NCI-H128 (cell line): ENCODE results near the gene C3orf18.
A peak's percentile ranks its signal among the peaks of the same experiment; 100 is the strongest.

Experiments used
- DNase-seq: peaks from one replicate; lab custom pipeline; 2025; ENCODE audit not compliant: unreplicated experiment; lab: John Stamatoyannopoulos, UW

Gene C3orf18

GRCh38 chr3:50580683-50581458 lies 13.3 kb upstream of the C3orf18 start:
- DNase-seq = no peak

GRCh38 chr3:50577348-50577747 lies 9.8 kb upstream of the C3orf18 start:
- no peak for DNase-seq

GRCh38 chr3:50575372-50575771 lies 7.8 kb upstream of the C3orf18 start:
- no peak for DNase-seq

GRCh38 chr3:50574444-50574831 lies 6.9 kb upstream of the C3orf18 start:
- no peak for DNase-seq

- no peak for DNase-seq
Observed at GRCh38 chr3:50573566-50574443, 6.3 kb upstream of the C3orf18 start.

- DNase-seq = no peak
Observed at GRCh38 chr3:50572801-50573371, 5.3 kb upstream of the C3orf18 start.

GRCh38 chr3:50572158-50572557 lies 4.6 kb upstream of the C3orf18 start:
- no peak for DNase-seq

- DNase-seq = no peak
Observed at GRCh38 chr3:50571486-50571885, 3.9 kb upstream of the C3orf18 start.

GRCh38 chr3:50570508-50571279 lies 3.1 kb upstream of the C3orf18 start:
- DNase-seq = no peak

GRCh38 chr3:50568947-50569749 lies 1.6 kb upstream of the C3orf18 start, which contains the start of gene HEMK1:
TSS of gene HEMK1 (plus strand) at chr3:50569522. CDS start at chr3:50571105, 1,583 bp downstream.
- peak; percentile 85 for DNase-seq

- DNase-seq = no peak
Observed at GRCh38 chr3:50567011-50567385, 549 bp downstream of the C3orf18 start.

GRCh38 chr3:50564321-50564720 lies 3.2 kb downstream of the C3orf18 start:
- DNase-seq = no peak

GRCh38 chr3:50563867-50564266 lies 3.7 kb downstream of the C3orf18 start:
- no peak for DNase-seq

GRCh38 chr3:50562861-50563260 lies 4.7 kb downstream of the C3orf18 start:
- DNase-seq = no peak

- DNase-seq = no peak
Observed at GRCh38 chr3:50559702-50560101, 7.8 kb downstream of the C3orf18 start.

- no peak for DNase-seq
Observed at GRCh38 chr3:50557915-50558314, 9.6 kb downstream of the C3orf18 start.

GRCh38 chr3:50557106-50557505 lies 10.4 kb downstream of the C3orf18 start:
- DNase-seq = no peak

GRCh38 chr3:50554553-50554952 lies 13.0 kb downstream of the C3orf18 start:
- DNase-seq = no peak

GRCh38 chr3:50552598-50552997 lies 14.9 kb downstream of the C3orf18 start:
- DNase-seq = no peak
